Hypothalamus (tissue), 51 donors: Measurements from ENCODE around the gene PMS1.
"Not testable (repeated sequence)": the region's sequence is repeated elsewhere in the genome, so short reads cannot be mapped to it uniquely, and the experiment has no call there.

ENCODE experiments used
- DNase-seq, 51 donors: peaks; one replicate each; lab custom pipeline; 2025; lab: John Stamatoyannopoulos, UW

PMS1 gene

GRCh38 chr2:189854940-189855339 is 70.7 kb downstream of the PMS1 start:
- DNase-seq: no peak

- no peak for DNase-seq
Observed at GRCh38 chr2:189858291-189858690, 74.0 kb downstream of the PMS1 start.

DNA sequence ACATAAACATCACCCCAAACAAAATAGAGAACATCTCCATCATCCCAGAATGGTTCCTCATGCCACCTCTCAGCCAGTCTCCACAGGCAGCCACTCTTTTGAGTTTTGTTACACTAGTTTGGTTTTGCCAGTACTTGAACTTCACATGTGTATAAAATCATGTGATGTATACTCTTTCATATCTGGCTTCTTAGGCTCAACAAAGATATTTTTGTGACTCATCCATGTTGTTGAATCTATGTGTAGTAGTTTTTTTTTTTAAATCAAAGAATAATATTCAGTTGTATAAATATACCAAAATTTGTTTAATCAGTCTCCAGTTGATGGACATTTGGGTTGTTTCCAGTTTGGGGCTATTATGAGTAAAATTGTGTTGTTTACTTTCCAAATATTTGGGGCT is 75.9 kb downstream of the PMS1 start:
- DNase-seq: no peak

DNA sequence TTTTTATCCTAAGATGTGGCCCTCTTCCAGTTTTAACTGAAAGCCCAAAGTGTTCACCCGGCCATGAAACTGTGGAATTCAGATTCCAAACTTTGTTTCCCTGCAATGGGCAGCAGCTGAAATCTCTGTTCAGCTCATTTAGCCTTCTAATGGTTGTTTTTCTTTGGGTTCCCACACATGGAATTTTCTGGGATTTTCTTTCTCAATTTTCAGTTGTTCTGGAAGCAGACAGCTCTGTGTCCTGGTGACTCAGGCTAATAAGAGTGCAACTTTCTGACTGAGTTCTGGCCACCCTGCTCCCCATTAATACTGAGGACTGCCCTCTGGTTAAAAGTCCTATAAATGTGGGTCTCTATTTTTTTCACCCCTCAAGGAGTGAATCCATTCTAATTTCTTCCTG is 78.5 kb downstream of the PMS1 start:
- DNase-seq: no peak

DNA sequence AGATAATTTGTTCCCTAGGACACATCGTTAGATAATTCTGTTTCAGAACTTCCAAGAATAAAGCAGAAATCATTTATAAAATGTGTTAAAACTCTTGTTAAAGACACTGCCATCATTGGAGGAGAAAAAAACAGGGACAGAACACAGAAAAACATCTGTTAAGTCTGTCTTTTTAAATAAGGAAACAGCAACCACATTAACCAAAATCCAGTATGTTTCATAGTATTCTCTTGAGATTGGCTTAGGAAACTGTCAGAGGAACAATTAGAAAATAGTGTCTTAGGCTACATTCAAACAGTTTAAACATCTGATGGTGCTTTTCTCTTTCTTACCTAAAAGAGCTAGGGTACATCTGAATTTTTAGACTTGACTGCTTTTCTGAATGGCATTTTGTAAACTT is 81.6 kb downstream of the PMS1 start:
- DNase-seq: no peak

- DNase-seq: no peak
Observed at GRCh38 chr2:189866296-189866695, 82.0 kb downstream of the PMS1 start.

GRCh38 chr2:189868896-189869295 is 84.6 kb downstream of the PMS1 start:
- no peak for DNase-seq

DNA sequence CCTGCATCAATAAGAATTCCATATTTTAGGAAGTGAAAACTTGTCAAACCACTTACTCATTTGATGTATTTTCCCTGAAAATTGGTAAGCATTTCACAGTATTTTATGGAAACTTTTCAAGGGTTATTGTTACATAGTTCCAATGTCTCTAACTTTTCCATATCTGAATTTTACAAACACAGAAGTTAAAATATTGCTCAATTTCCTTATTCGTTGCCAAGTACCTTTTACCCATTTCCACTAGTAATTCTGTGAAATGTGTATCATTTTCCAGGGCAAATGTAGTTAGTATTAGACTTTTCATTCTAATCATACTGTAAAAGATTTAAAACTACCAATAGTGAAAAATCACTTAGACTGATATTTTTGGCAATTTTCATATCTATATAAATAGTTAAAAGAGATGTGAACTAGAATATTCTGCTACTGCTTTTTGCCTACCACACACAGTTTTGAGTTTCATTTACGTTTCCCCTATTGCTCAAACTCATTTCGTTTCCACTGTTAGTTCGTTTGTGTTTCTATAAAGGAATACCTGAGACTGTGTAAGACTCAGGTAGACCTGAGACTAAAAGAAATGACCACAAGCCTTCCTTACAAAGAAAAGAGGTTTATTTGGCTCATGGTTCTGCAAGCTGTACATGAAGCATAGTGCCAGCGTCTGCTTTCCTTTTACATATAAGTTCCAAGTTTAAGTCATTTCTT is 86.3 kb downstream of the PMS1 start:
- no peak for DNase-seq

DNA sequence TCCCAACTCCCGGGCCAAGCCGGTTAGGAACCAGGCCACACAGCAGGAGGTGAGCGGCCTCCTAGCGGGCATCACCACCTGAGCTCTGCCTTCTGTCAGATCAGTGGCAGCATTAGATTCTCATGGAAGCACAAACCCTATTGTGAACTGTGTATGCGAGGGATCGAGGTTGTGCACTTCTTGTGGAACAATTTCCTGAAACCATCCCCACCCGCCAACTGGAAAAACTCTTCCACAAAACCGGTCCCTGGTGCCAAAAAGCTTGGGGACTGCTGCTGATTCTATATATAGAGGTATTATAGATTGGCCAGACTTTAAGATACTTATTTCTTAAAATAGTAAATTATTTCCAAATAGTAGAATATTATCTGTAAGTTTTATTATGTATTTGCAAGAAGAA is 89.4 kb downstream of the PMS1 start:
- DNase-seq: no peak

DNA sequence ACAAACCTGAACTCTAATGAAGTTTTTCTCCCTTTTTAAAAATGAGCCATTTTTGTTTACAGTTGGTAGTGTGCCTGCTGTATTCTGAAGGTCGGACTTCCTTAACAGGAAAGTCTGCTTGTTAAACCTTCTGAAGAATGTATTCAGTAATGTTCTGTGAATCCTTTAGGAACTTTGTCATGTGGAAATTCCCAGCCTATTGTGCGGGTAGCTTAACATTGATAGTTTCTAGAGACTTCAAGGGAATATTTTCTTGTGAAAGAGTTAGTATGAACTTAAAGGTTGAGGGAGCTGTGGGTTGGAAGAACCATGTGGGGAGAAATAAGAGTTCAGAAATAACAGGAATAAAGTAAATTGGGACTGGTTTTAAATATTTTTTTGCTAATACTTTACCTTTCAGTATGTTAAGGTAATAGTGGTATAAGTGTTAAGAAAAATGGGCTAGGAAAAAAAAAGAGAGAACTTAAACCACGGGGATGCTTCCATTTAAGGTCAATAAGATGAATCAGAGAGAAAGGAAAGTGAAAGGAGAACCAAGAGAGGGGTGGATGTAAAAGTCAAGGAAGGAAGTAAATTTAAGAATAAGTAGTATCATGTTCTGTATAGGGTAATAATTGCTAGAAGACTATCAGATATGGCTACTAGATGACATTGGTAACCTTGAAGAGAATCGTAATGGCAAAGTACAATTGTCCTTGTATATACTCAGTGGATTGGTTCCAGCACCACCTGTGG is 90.5 kb downstream of the PMS1 start:
- no peak for DNase-seq

- no peak for DNase-seq
Observed at GRCh38 chr2:189876271-189876670, 92.0 kb downstream of the PMS1 start.

DNA sequence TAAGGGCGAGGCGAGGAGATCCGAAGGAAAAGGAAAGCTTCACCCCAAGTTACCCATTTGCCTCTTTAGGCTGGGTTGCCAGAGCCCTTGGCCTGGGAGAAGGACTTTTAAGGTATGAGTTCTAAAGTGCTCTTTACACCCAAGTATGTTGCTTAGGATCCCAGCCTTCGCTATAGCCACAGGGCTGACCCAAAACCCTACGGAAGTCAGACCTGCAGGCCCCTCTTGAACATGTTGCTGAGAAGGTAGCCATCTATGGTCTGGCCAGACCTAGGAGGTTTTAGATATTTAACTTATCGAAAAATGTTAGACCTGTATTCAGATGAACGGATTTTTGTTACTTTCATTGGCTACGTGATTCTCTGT is 95.4 kb downstream of the PMS1 start:
- no peak for DNase-seq

DNA sequence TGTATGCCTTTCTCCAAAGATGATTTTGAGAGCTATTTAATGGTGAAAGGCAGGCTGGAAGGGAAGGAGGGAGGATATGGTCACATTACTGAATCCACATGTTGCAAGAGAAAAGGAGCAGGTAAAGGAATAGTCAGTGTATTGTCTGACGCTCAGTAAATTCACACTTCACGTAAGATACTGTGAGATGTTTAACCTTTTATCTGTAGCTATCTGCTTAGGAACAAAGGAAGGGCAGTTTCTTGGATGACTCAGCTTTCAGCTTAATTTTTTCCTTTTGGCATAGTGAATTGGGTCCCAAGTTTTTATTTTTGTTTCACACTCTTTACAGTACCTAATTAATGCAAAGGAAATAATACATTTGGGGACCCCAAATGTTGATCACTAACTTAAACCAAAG is 96.2 kb downstream of the PMS1 start:
- DNase-seq: no peak

DNA sequence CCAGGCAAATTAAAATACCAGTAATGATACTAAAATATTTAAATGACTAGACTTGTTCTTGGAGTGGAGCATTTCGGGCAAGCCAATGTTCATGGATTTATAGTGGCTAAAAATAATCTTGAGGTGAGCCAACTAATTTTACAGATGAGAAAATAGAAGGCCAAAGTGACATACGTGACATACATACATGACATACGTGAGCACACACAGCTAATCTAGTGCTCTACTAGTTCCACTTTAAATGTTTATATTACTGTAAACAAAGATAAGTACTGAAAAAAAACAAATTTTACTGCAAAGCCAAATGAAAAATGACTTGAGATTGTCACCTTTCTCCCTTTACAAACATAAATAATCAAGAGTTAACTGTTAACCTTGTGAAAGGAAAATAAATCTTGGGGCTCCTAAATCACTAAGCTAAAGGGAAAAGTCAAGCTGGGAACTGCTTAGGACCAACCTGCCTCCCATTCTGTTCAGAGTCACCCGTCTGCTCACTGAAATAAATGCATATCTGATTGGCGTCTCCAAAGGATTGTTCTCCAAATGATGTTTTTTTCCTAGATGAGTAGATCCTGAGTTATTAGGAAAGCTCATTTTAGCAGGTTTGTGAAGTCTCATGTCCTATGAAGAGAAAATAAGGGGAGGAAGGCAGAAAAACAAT is 96.7 kb downstream of the PMS1 start:
- DNase-seq: no peak

GRCh38 chr2:189885368-189885767 is 101.1 kb downstream of the PMS1 start:
- DNase-seq: no peak

DNA sequence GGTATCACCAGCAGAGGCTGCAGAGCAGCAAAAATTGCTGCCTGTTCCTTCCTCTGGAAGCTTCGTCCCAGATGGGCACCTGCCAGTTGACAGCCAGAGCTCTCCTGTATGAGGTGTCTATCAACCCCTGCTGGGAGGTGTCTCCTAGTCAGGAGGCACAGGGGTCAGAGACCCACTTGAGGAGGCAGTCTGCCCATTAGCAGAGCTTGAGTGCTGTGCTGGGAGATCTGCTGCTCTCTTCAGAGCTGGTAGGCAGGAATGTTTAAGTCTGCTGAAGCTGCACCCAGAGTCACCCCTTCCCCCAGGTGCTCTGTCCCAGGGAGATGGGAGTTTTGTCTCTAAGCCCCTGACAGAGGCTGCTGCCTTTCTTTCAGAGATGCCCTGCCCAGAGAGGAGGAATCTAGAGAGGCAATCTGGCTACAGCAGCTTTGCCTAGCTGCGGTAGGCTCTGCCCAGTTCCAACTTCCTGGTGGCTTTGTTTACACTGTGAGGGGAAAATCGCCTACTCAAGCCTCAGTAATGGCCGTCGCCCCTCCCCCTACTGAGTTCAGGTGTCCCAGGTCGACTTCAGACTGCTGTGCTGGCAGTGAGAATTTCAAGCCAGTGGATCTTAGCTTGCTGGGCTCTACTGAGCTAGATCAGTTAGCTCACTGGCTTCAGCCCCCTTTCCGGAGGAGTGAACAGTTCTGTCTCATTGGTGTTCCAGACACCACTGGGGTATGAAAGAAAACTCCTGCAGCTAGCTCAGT is 108.5 kb downstream of the PMS1 start:
- DNase-seq: not testable (repeated sequence)

- no peak for DNase-seq
Observed at GRCh38 chr2:189896809-189897208, 112.6 kb downstream of the PMS1 start.

DNA sequence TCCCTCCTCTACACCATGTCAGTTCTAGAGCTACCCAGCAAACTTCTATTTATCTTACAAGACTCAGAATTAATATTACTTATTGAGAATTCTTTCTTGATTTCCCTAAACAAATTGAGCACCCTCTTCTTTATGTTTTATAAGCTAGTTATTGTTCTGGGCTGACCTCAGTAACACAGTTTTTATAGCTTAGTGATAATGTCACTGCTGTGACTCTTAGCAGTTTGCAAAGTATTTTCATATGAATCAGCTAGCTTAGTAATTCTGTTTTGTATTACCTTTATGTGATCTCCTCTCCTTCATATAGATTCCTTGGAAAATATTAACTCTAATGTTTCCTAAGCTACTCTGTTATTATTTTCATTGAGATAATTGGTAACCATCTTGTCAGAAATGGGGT is 114.9 kb downstream of the PMS1 start:
- no peak for DNase-seq

DNA sequence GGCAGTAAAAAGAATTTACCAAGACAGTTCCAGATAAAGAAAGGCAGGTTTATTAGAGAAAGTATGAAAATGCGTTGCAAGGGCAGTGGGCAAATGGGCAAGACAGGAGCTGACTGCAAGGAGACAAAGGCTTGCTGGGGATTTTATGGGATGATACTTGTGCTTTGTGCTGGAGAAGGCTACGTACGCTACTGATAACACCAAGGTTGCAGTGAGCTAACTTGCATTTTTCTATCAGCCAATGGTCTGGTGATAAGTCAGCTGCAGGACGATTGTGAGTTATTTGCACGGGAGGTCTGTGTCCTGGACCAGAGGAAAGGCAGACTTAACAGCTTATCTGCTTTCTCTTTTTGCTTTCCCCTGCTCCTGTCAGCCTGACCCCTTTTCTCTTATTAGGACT is 116.5 kb downstream of the PMS1 start:
- no peak for DNase-seq

DNA sequence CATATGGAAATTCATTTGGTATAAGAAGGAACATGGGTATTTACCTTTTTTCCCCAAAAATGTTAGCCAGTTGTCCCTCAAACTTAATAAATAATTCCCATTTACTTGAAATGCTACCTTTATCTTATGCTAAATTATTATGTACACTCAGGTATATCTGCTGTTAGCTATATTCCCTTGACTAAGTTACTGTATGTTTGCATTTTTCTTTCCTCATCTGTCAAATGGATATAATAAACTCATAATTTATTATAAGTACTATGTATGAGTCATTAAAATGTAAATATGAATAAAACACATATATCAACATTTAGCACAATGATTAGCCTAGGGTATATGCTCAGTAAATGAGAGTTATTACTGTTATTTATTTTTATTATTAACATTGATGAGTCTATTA is 117.4 kb downstream of the PMS1 start:
- no peak for DNase-seq

DNA sequence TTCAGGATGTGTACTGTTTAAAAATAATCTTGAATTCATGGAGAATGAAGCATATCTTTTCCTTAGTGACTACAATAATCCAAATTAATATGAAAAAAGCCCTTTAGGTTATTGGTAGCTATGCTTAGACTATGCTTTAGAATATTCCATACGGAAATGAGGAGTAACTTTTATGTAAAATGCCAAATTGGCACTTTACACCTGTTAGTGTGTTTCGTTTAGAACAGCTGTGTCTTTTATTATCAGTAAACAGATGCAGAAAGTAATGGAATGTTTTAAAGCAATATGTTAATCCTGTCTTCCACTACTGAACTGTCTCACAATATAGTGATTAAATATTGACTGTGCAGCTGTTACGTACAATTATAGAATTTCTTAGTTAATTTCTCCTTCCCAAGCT is 129.6 kb downstream of the PMS1 start:
- no peak for DNase-seq
